HepG2 (cell line): ENCODE measurements around the gene TAF8. TPM values are rescaled to one million over a fixed set of nuclear protein-coding genes. Genes with fewer than 3 reads are reported as not detected.

ENCODE experiments used
- FOXP1 ChIP-seq, 2 experiments: fragments of 450-650 bp in 1 of 2; IDR thresholded peaks; 2 replicates each; pipeline ENCODE4 v1.6.1; 2017 to 2018; ENCODE audit warnings: antibody characterized with exemption in 1 of 2
- GATAD2A ChIP-seq: IDR thresholded peaks from 2 replicates; pipeline ENCODE4 v1.6.1; 2016
- HOXA9 ChIP-seq: sonication (generic); formaldehyde crosslinking; IDR thresholded peaks from 2 replicates; pipeline ENCODE4 v1.8.1; 2022; ENCODE audit warnings: missing genetic modification reagents, mild to moderate bottlenecking, moderate library complexity, borderline replicate concordance
- KIAA2018 ChIP-seq: sonication (generic); formaldehyde crosslinking; IDR thresholded peaks from 2 replicates; pipeline ENCODE4 v1.5.0; 2020; ENCODE audit warnings: mild to moderate bottlenecking, missing genetic modification reagents, borderline replicate concordance
- NFE2L2 ChIP-seq: fragments of 150-350 bp; IDR thresholded peaks from 2 replicates; pipeline ENCODE4 v1.6.1; 2014; ENCODE audit warnings: low read length
- PHF20 ChIP-seq: sonication (generic); formaldehyde crosslinking; IDR thresholded peaks from 2 replicates; pipeline ENCODE4 v1.5.0; 2020; ENCODE audit warnings: mild to moderate bottlenecking, missing genetic modification reagents
- PITX1 ChIP-seq: sonication (generic); formaldehyde crosslinking; IDR thresholded peaks from 2 replicates; pipeline ENCODE4 v1.5.1; 2020; ENCODE audit warnings: mild to moderate bottlenecking, missing genetic modification reagents
- POLR2AphosphoS2 ChIP-seq: IDR thresholded peaks from 2 replicates; pipeline ENCODE4 v1.6.1; 2011; ENCODE audit warnings: low read depth, low read length, improper control_type of control experiment
- PRMT3 ChIP-seq: sonication (generic); formaldehyde crosslinking; IDR thresholded peaks from 2 replicates; pipeline ENCODE4 v1.8.1; 2022; ENCODE audit warnings: low read depth, mild to moderate bottlenecking, moderate library complexity, missing genetic modification reagents, borderline replicate concordance
- RORA ChIP-seq: sonication (generic); formaldehyde crosslinking; IDR thresholded peaks from 2 replicates; pipeline ENCODE4 v1.5.0; 2020; ENCODE audit warnings: mild to moderate bottlenecking, missing genetic modification reagents, moderate library complexity
- ZNF33B ChIP-seq: sonication (generic); formaldehyde crosslinking; IDR thresholded peaks from 2 replicates; pipeline ENCODE4 v1.5.1; 2020; ENCODE audit warnings: mild to moderate bottlenecking, missing genetic modification reagents
- ZNF407 ChIP-seq: sonication (generic); formaldehyde crosslinking; IDR thresholded peaks from one replicate; pipeline ENCODE4 v1.5.1; 2020; ENCODE audit warnings: mild to moderate bottlenecking, missing genetic modification reagents; ENCODE audit errors: not compliant biosample characterization
- ZNF720 ChIP-seq: sonication (generic); formaldehyde crosslinking; IDR thresholded peaks from 2 replicates; pipeline ENCODE4 v1.4.0; 2020; ENCODE audit warnings: missing genetic modification reagents
- polyA plus RNA-seq, 8 experiments: library from polyadenylated mRNA; depleted of rRNA in 3 of 8; stranded (reverse) in 7 of 8; unstranded in 1 of 8; fragments of >200 nt; fragmentation: Illumina TruSeq in 4 of 8; extraction: Trizol in 4 of 8; gene quantifications; 2 replicates each; pipeline versions ENCODE4 v1.2.1 to v1.2.3, GENCODE V29; 2011 to 2016; ENCODE audit warnings: low read depth in 4 of 8, missing spikeins in 1 of 8, mixed read lengths in 1 of 8; ENCODE audit not compliant: insufficient read depth in 1 of 8
- total RNA-seq, 5 experiments: library from RNA; depleted of rRNA; stranded (reverse); fragments of >200 nt; fragmentation: Illumina TruSeq; extraction: Trizol; gene quantifications; 2 replicates each; pipeline ENCODE4 v1.2.3, GENCODE V29; 2016; ENCODE audit warnings: low read depth in 1 of 5

TAF8 gene
- total and polyA plus RNA-seq, 2 of the 13 experiments (the other 11 are each of a cell fraction or from before 2014, with no cell fraction given), result 25.2 to 25.8 TPM

- TF ChIP-seq ZNF407 (no peak), ZNF720 (CRISPR knock-in tag) (no peak), FOXP1 (IDR thresholded peaks at IDR 0.05) (no peak), FOXP1 (CRISPR knock-in tag; IDR thresholded peaks at IDR 0.05) (no peak), PHF20 (CRISPR knock-in tag) (no peak), HOXA9 (CRISPR knock-in tag) (no peak), RORA (no peak), NFE2L2 (peak; percentile 9; the same call in 1 of the 2 replicates), ZNF33B (CRISPR knock-in tag) (no peak; the same call in 1 of the 2 replicates), PRMT3 (no peak), POLR2AphosphoS2 (no peak), KIAA2018 (CRISPR knock-in tag) (no peak), GATAD2A (CRISPR knock-in tag) (peak; percentile 77), PITX1 (CRISPR knock-in tag) (no peak)
Measured at GRCh38 chr6:42100029-42100901, 49.9 kb downstream of the TAF8 start (continued).
